Measurements from ENCODE around the gene DSCAML1.

The DSCAML1 gene

DNA sequence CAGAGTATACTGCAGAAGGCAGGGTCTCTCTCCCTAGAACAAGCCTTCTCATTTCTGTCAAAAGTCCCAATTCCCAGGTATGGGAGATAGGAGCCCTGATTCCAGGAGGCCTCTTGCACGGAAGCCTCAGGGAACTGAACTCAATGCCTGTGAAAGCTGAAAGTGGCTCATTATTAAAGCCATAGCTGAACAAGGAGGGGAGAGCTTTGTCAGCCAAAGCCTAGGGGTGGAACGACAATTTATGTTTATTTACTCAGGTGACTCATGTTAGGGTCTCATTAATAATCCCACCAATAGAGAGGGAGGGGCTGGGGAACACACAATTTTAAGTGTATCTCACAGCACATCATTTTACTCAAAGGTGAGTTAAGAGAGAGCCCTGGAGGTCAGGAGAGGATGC, 44.9 kb downstream of the DSCAML1 start:
- DNase-seq (ENCODE audit: low spot score), result no peak

DNA sequence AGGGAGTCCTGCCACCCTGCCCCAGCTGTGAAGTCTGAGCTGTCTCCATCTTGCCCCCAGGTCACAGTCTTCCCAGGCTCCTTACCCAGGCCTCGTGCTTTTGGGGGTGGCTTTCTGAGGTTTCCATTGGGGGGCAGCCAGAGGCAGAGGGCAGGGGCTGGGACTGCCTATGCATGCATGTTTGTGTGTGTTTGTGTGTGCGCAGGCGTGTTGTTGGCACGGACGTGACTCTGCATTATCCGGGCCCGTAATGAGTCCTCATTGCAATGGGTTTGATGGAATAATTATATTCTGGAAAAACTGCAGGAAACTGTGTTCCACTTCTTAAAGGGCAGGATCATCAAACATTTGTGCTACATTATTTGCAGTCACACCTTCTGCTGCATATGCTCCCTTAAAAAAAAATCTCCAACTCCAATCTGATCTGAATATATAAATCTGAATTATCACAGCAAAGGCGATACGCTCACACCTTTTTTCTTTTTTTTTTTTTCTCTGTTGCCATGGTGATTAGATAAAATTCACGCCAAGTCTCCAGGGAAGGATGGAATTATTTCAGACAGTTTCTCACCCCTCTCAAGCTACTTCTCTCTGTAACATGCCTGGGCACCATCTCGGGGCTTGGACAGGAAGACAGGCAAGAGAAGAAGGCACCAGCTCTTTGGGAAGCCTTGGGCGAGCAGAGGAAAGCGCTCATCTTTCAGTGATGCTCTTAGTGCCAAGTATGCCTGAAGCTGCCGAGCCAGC, 45.9 kb downstream of the DSCAML1 start:
- no peak for DNase-seq (ENCODE audit: low spot score)

DNA sequence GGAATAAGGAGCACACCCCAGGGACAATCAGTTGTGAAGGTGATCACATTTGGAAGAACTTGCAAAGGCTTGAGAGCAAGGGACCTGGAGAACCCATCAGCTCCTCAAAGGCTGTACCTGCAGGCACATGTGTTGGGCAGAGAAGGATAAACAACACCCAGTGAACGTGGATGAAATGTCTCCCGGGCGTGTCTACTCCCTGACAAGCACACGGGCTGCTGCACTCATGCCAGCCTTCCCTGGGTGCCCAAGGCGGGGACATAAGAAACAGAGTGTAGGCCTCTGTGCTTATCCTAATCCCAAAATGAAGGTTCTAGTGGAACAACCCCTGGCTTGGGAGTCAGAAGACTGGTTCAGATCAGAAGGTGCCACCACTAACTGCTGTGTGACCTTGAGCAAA, 46.7 kb downstream of the DSCAML1 start:
- no peak for DNase-seq (ENCODE audit: low spot score)

DNA sequence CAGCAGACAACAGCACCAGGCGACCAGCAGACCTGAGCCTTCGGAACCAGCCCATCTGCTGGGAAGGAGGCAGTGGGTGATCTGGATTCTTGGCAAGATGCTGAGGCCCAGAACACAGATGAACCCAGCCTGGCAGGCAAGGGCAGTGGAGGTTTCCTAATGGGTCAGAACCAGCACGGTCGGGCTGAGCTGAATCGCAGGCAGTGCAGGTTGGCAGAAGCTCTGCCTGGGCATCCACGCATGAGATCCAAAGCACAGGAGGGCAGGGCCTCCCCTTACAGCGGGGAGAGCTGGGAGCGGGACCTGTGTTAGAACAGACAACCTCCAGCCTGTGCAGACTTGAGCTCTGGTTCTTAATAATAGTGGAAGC, 47.5 kb downstream of the DSCAML1 start:
- no peak for DNase-seq (ENCODE audit: low spot score)

DNA sequence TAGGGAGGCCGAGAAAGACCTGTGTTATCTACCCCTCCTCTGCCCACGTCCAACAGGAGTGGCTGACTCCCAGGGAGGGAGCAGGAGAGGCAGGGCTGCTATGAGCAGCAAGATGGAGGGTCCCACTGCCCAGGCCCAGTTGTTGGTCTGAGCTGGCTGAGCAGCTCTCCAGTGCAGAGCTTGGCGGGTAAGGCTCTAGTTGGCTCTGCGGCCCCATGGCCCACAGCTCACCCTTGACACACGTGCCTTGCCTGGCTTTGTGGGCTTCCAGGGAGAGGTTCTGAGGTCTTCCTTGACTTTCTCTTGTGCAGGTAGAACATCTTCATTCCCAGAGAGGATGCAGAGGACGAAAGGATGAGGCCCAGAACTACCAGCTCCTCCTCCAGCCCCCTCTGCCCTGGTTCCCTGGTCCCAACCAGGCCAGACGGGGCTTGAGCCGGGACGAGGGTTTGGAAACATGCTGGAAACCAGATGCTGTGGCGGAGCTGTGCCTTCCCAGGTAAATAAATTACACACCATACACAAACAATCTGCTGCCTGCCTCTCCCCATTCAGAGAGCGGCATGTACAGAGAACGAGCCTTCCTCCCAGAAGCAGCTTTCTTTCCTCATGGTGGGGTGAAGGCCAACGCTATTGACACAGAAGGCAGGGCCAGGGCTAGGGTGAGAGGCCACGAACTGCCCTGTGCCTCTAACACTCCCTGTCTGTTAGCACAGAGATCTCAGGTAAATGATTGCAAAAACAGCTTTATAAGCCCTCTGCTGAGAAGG, 48.1 kb downstream of the DSCAML1 start:
- no peak for DNase-seq (ENCODE audit: low spot score)

DNA sequence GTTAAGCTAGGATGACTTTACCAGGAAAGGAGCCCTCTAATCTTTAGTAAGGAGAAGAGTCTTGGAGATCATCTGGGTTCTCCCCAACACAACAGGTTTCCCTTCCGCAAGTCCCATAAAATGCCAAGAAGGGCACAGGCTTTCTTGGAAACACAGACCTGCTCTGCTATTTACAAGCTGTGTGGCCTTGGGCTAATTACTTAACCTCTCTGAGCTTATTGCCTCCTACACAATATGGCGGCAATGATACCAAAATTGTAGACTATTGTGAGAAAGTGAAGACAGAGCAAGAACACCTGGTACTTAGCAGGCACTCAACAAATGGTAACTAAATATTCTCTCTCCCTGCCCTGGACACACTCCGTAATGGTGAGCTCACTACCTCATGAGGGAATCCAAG, 49.1 kb downstream of the DSCAML1 start:
- no peak for DNase-seq (ENCODE audit: low spot score)

DNA sequence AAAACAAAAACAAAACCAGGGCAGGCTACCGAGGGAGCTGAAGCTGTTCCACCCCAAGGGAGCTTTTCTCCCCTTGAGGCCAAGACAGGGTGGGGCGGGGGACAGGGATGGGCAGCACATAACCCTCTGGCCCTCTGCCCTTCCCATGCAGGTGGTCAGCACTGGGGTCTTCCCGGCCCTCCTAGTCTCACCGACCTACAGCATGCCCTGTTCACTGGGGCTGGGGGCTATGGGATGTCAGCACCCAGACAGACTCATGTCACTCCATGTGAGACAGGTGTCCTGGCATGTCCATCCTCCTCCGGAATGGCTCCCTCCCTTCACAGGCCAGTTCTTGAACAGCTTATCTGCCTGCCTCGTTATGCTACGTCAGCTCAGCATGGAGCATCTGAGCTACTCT, 51.7 kb downstream of the DSCAML1 start:
- DNase-seq (ENCODE audit: low spot score), result no peak

DNA sequence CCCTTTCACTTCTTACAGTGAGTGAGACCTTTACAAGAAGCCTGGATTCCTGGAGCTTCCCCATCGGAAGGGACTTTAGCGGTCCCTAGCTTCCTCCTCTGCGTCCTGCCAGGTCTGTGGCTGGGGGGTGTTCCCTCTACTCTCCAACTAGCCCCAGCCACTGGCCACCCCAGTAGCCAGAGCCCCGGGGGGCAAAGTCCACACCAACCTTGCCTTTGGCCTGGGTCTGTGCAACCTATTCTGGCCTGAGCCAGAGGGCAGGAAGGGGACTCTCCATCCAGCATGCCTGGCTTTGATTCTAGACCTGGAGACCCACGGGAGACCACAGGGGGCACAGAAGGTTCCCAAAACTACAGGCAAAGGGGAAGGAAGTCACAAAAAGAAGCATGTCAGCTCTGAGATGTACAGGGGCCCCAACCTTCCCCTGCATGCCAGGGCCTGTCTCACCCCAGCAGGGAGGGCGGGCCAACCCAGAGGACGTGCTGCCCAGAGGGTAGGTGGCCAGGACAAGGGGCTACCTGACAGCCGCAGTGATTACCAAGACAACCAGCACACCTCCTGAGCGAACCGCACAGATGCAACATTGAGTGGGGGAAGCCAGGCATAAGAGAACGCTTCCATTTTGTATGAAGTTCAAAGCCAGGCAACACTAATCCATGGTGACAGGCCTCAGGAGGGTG, 52.4 kb downstream of the DSCAML1 start:
- DNase-seq (ENCODE audit: low spot score), result no peak

DNA sequence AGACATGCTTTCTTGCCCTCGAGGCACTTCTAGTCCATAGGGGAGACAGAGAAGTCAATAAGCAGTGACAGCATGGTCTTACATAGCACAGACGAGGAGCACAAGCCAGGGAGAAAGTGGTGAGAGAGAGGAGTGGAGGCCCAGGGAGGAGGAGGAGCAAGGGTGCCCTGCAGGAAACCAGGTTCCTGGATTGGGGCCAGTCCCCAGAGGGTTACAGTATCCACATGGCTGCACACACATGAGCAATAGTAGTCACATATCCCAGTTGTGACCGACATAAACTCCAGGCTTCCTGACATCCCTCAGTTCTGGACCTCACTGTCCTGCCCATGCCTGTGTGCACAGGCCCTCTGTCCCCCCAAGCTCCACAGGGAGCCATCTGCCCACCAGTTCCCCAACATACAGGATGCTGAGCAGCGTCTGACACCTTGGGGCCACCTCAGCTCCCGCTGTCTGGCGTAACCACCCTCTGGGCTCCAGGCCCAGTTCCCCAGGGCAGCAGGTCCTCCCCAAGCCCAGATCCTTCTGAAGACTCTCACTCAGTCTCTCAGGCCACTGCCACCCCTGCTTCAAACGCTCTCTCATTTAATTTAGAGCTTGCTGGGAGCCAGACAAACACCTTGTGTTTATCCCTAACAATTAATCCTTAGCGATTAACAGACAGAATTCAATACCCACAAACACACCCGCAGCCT, 53.7 kb downstream of the DSCAML1 start:
- DNase-seq (ENCODE audit: low spot score), result no peak

DNA sequence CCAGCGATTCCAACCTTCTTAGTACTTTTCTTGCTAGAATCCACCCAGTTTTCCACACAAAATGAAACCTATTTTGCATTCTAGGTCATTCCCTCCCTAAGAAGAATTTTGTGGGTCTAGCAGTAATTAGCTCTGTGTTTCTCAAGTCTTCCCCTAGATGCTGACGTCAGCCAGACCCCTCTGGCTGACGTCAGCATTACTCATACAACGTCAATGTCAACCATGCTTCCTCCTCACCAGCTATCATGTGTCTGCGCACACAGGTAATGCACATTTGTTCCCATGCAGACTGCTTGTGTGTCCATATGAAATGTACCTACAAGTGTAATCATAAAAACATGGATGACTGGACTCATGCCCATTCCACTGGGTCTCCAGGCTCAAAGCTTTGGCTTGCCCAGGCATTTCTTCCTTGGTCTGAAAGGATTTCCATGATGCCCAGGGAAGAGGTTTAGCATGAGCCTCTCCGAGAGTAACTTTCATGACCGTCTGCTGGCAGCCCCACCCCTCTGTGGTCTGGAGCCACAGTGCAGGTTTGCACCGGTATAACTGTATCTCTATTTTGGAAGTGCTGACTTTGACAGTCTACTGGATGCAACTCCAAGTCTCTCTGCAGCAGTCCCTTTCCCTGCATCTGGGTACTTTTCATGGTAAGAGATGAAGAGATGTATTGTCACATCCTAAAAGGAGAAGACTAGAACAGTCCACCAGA, 58.6 kb downstream of the DSCAML1 start:
- no peak for DNase-seq (ENCODE audit: low spot score)

DNA sequence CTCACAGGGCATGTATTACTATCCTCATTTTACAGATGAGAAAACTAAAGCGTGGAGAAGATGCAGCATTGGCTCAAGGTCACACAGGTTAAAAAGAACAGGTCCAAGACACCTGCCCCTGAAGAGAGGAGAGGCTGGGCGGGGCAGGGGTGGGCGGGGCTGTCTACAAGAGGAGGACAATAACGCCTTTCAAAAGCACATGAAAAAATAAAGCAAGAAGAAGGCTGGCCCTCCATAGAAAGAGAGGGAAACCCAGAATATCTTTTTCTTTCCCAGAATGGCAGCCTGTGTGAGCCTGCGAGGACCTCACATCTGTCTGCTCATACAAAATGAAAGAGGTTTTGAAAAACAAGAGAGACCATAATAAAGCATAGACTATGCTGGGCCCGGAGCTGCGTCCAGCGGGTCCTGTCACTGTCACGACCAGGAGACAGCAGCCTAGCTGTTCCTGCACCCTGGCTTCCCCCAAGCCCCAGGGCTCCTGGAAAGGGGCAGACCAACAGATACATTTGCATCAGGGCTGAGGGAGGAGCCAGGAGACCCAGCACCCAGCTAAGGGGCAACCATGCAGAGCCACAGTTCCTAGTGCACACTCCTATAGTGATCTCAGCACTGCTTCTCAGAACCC, 61.6 kb downstream of the DSCAML1 start:
- DNase-seq (ENCODE audit: low spot score), result no peak

DNA sequence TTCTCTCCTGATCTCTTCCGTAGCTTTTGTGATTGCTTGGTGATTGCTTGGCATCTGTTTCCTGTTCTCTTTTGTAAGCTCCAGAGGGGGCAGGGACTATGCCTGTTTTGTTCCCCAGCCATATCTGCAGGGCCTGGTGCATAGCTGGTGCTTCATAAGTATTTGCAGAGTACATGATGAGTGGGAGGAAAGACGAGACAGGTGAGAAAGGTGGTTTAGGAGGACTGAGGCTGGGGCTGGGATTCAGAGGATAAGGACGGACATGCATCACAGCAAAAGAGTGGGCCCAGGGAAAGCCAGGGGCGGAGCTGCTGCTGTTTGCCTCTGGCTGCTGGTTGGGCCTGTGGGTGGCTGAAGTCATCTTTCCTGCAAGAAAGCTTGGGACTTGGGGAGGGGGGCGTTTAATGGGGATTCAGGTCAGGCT, 62.4 kb downstream of the DSCAML1 start:
- DNase-seq (ENCODE audit: low spot score), result no peak

DNA sequence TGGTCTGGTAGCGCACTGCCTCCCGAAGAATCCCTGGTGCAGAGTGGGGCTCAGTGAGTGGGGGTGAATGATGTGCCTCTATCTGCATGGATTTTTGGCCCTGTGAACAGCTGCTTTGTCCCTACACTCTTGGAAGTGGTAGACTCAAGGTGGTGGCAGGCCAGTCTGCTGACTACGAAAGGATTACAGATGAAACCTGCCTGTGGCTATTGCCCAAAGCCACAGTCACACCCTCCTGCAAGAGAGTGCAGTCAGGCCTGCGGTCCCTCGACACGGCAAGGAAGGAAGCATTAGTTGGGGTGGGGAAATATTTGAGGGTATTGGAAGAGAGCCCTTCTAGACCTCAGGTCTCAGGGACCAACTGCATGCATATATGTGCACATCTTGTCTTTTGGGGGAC, 63.7 kb downstream of the DSCAML1 start:
- DNase-seq (ENCODE audit: low spot score), result no peak

DNA sequence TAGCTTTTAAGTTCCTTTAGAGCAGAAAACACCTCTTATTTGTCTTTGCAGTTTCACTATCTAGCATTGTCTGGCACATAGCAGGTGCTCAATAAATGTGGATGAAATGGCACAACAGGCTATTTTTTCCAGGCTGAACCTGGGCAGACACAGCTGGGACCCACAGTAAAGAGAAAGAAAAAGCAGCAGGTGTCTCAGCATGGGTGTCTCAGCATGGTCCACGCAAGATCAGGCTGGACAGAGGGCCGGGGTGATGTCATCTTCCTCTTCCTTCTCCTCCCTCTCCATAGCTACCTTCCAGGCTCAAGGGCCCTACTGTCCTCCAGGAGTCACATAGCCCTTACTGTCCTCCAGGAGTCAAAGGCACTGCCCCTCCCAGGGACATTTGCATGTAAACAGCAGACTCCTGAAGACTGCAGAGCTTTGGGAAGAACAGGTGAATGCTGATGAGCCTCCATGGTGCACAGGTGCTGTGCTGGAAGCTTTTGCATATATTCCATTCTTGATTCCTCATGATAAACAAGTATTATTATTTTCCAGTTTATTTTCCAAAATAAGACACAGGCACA, 65.2 kb downstream of the DSCAML1 start:
- DNase-seq (ENCODE audit: low spot score), result no peak

DNA sequence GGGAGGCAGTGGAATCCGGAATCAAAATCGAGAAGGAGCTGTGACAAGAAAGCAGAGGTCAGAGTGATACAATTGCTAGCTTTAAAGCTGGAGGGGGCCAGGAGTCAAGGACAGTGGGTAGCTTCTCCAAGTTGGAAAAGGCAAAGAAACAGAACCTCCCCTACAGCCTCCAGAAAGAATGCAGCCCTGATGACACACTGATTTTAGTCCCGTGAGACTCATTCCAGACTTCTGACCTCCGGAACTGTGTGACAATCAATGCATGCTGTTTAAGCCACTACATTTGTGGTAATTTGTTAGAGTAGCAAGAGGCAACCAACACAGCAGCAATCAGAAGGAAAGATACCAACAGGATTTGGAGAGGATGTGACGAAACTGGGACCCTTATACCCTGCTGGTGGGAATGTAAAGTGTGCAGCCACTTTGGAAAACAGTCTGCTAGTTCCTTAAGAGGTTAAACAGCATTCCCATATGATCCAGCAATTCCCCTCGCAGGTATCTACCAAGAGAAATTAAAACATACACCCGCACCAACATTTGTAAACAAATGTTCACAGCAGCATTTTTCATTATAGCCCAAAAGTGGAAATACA, 66.7 kb downstream of the DSCAML1 start:
- DNase-seq (ENCODE audit: low spot score), result no peak

DNA sequence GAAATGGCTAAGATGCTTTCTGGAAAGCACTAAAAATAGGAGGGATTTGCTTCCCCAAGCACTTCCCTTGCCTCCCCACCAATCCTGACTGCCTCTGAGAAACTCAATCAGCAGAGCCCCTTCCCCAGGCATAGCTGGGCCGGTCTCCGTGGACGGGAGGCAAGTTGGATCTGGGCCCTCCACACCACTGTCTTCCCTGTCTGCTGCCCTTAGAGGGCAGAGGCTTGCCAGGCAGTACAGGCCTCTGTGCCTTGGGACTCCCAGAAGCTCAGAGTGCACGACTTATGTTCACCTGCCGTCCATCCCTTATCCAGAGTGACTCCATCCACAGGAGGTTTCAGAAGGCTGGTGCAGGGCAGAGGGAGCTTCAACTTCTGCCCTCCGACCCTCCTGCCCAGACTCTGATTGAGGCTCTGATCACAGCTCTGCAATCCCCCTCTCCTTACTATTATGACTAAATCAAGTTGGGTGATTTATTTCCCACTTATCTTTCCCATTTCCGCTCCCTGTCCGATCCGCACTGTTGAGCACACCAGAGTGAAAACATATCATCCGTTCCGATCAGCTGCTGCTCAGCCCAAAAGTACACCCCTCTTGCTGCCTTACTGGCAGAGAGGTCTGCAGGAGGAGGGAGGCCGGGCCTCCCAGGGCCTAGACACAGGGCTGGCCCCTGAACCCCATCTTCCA, 71.8 kb downstream of the DSCAML1 start:
- no peak for DNase-seq (ENCODE audit: low spot score)

DNA sequence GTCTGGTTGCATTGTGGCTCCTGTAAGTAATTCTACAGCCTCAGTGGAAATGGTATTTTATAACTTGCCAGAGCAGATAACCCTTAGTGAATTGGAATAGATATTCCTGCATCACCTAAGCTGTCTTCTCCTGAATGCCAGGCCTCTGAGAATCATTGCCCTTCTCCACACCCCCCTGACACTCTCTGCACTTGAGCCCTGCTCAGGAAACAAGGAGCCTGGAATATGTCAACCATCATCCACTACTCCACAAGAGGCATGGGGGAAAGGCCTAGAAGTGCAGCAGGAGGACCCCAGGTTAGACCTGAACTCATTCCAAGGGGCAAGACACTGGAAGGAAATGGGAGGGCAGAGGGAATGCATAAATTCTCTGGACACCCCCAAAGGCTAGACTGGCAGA, 72.4 kb downstream of the DSCAML1 start:
- DNase-seq (ENCODE audit: low spot score), result no peak

DNA sequence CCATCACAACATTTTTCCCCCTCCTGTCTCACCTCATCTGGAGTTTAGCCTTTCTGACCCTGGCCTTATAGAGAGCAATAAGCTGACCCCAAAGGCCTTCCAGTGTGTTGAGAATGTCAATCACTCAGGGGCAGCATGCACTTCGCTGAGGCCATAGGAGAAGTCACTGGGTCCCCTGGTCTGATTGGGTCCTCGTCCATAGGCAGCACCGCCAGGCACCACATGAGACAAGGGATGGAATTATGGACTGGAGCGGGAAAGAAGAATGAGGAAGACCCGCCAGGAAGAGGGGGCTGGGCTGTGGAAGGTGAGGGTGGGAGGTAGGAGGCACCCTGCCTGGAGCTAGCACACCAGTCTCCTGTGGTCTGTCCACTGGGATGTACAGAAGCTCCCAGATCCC, 72.9 kb downstream of the DSCAML1 start:
- DNase-seq (ENCODE audit: low spot score), result no peak

DNA sequence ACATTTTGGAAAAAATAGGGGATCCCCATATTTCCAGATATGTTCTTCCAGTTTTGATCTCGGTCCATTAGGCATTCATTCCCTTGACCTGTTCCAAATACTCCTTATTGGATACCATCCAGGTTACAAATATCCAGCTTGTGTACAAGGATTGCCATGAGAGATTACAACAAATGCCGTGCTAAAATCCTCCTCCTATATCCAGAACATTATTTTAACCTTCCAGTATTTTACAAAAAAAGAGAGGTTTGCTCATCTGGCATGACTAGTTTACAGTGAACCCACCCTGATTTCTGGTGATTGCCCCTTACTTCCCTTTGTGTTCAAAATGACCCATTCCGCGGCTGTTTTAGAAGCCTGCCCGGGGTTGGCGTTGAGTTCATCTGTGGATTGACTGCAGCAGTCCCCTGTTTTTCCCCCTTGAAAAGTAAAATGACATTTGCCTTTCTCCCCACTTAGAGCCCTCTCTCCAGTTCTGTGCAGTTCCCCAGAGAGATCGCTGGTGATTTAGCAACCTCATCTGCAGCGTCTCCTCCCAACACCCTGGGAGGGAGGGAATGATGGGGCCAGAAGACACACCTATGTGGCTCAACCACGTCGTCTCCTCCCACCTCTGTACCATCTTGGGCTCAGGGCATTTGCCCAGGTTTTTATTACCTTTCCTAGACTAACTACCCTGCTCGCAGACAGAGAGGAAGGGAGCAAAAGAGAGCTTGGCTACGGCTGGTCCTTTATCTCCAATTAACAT, 73.6 kb downstream of the DSCAML1 start:
- no peak for DNase-seq (ENCODE audit: low spot score)
